NCI-H2196 treated with DMSO at 0.1 percent for 48 hours (cell line): ENCODE data around the gene NSD2.
"Not testable (repeated sequence)": the region's sequence is repeated elsewhere in the genome, so short reads cannot be mapped to it uniquely, and the experiment has no call there.

Experiments used
- DNase-seq: peaks from one replicate; lab custom pipeline; 2025; ENCODE audit not compliant: unreplicated experiment; lab: John Stamatoyannopoulos, UW

Gene NSD2

DNA sequence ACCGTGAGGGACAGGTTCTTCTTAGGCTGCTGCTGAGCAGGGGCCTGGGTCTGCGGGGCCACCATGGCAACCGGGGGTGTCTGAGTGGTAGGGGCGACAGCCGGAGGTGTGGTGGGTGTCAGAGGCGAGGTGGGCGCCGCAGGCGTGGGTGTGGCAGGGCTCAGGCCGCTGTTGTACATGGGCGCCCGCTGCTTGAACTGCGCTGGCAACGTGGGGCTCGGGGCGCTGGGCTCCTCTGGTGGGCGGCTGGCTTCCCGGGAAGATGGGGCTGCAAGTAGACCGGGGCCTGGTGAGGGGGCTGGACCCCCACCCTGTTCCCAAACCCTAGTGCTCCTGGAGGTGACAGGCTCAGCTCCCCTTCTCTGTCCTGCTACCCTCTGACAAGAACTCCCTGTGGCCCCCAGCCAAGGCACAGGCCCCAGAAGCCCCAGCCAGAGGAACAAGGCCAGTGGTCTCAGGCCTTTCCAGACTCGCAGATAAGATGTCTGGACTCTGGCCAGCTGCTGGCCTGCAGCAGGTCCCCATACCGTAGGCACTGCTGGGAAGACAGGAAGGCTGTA, 112.7 kb downstream of the NSD2 start:
- no peak for DNase-seq

- DNase-seq = no peak
These were observed 113.4 kb downstream of the NSD2 start for GRCh38 chr4:1984406-1985191.

GRCh38 chr4:1985294-1985693, 114.1 kb downstream of the NSD2 start:
- DNase-seq = no peak

DNA sequence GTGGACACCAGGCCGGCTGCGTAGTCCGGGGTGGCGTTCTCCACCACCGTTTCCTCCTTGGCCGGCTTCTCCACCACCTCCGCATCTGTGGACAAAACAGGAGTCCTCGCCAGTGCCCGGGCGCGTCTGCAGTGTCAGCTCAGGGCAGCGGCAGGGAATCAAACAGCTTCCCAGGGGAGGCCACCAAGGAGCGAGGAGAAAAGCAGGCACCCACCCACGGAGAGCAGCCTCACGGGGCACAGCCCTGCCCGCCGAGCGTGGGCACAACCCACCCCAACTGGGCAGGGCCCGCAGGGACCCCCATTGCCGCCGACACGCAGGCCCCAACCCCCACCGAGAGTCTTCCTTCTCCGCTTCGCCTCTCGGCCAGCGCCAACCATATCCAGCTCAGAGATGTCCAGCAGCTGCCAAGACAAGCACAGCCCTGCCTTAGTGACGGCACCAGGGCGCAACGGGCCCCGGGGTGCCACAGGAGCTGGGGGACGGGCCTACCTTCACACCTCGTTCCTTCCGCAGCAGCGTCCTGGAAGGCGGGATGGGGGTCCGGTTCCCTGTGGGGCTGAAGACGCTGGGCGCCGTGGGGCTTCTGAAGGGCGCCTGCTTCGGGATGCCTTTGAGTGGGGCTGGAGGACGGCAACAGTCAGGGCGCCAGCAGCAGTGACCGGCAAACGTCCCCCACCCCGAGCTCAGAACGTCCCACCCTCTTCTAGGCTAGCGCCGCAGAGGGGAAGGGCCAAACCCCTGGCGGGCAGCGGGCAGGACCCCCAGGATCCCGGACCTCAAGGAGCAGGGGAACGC, 114.8 kb downstream of the NSD2 start:
- no peak for DNase-seq

DNA sequence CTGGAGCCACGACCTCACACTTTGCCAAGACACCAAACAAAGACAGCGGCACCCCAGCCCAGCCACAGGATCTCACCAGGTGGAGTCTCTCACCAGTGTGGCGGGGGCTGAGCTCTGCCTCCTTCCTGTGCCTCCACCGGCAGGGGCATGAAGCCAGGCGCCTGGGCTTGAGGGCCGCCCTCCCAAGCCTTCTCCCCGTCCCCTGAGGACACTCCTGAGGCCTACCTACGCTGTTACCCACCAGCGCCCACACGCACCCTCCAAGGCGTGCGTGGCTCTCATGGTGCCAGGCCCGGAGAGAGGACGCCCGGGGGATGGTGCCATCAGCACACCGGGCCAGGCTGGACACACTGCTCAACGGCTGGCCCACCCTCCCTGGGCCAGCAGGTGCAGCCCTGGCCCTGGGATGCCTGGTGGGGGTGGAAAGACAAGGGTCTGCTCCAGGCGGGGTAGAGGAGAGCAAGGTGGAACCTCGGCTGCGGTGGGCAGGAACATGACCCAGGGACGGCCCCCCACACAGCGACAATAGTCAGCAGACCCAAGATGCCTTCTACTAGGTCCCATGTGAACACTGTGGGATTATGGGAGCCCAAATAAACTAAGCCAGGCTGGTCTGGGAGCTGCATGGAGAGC, 115.5 kb downstream of the NSD2 start:
- no peak for DNase-seq

DNA sequence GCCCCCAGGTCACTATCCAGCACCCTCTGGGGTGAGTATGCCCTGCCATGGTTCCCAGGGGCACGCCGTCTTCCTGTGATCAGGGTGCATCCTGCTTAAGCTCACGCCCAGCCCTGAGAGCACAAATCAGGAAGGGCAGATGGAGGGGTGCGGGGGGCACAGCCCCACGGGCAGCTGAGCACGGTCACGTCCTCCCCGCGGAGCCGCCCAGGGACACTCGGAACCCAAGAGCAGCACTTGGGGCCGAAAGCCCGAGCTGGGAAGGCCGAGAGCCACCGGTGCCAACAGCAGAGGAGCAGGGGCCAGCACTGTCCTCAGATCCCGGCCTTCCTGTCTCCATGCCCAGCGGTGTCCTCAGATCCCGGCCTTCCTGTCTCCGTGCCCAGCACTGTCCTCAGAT, 116.1 kb downstream of the NSD2 start:
- no peak for DNase-seq

GRCh38 chr4:1987721-1988326, 116.6 kb downstream of the NSD2 start:
- no peak for DNase-seq

- no peak for DNase-seq
These were observed 117.1 kb downstream of the NSD2 start for GRCh38 chr4:1988327-1988724.

DNA sequence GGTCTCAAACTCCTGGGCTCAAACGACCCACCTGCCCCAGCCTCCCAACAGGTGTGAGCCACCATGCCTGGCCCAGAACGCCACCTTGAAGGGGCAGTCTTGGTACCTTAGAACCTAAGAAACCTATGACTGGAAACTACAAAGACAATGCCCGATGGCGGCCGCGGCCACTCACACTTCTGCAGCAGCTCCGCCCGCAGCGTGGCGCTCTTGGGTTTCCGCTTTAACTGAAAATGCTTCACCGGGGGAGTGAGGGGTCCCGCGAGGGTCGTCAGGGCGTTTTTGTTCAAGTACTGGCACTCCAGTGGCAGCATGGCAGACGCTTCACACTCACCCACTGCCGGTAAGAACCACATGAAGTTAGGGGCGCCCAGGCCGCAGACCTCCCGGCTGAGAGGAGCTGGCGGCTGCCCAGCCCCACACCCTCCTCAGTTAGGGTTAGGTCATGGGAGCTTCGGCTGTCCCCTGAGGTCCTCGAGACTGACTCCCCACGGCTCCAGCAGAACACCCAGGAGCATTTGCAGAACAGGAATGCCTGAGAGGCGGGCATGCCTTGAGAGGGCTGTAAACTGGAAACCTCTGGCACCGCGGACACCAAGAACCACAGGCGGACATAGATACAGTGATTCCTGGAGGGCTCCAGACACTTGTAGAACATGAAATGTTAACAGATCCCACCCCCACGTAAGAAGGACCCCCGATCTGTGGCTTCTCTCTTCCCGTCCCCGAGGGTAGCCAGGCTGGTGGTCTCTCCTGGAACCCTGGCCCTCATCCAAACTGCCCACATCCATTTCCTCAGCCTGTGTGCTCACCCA, 118.5 kb downstream of the NSD2 start:
- DNase-seq = no peak

GRCh38 chr4:1990348-1990645, 119.1 kb downstream of the NSD2 start:
- DNase-seq = no peak

DNA sequence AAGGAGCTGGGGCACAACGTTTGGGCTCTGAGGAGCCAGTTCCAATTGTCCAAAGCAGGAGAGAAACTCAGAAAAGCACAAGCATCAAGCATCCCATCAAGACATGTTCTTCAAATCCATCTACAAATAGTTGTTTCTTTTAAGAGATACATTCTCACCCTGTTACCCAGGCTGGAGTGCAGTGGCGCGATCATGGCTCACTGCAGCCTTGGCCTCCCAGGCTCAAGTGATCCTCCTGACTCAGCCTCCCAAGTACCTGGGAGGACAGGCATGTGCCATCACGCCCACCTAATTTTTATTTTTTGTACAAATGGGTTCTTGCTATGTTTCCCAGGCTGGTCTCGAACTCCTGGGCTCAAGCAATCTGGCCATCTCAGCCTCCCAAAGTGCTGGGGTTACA, 119.5 kb downstream of the NSD2 start:
- no peak for DNase-seq

DNA sequence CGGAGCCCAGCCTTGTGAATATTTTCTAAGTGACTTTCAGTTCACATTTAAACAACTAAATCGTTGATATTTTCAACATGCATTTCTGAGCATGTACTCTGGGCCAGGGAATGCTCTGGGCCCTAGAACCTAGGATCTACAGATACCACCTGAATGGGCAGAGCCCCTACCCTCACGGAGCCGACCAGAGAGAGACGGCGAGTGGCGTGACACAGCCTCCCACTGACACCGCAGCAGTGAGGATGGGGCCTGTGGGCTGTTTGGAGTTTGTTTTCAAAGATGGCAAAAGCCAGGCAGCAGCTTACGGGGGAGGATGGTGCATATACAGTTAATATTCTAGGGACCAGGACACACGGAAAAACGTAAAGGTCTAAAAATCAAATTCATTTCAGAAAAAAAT, 119.9 kb downstream of the NSD2 start:
- DNase-seq = no peak

DNA sequence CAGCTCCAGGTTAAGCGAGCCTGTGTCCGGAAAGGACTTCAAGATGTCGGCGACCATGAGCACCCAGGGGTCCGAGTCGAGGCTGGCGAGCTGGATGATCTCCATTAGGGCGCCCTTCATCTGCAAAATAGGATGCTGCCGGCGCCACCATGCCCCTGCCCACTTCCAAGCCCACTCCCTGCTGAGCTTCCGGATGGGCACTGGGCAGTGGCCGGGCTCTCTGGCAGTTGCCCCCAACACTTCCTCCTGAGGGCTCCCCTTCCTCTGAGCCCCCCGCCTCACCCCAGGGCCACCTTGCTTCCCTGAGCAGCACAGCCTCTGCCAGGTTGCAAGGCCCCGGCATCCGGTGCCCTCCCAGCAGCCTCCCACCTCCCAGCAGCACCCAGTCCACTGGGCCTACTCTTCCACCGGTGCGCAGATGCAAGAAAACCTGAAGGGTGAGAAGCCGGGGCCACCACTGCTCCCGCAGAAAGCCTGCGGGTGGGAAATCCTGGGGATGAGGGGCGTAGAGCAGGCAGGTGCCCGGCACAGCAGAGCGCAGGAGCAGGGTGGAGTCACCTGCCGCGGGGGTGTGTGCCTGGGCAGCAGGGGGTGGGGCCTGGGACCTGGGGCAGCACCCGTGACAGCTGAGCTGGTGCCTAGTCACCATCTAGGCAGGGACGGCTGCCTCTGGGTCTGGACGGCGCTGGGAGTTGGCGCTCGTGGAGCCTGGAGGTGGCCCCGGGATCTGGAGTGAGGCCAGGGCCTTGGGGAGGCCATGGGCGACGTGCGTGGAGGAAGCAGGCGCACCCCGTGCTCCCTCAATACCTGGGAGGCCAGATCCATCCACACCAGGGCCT, 120.6 kb downstream of the NSD2 start:
- no peak for DNase-seq

DNA sequence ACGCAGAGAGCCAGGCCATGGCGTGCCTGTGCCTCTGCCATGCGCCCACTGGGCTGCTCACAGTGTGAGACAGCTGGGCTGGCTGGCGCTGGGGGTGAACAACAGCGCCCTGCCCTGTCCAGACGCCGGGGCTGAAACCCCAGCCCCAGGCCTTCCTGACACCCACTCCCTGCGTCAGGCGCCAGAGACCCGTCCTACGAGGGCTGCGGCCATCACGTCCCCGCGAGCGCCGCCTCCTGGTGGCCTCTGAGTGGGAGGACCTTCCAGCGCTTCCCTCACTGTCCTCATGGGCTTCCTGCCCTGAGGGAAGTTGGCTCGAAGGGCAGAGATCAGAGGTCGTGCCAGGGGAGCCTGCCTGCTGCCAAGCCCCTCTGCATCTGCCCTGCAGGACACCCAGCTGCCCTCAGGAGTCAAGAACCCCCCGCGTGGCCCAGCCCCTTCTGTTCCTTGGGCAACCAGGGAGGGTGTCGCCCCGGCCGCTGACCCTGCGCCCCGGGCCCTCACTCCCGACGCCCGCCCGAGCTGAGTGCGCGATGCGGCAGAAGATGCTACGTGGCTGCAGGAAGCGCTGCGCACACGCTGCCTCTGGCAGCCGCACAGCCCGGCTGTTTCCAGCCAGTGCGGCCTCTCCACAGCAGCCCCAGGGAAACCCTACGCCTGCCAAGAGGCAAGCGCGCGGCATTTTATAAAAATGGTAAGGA, 121.4 kb downstream of the NSD2 start:
- DNase-seq = no peak

DNA sequence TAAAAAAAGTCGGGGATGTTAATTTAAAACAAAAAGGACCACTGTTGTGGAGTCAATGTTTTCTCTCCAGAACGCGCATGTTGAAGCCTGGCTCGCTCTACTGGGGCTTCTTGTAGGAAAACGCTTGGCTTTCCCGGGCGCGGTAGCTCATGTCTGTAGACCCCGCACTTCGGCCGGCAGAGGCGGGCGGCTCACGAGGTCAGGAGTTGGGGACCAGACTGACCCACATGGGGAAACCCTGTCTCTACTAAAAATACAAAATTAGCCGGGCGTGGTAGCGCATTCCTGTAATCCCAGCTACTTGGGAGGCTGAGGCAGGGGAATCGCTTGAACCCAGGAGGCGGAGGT, 122.0 kb downstream of the NSD2 start:
- DNase-seq = no peak

DNA sequence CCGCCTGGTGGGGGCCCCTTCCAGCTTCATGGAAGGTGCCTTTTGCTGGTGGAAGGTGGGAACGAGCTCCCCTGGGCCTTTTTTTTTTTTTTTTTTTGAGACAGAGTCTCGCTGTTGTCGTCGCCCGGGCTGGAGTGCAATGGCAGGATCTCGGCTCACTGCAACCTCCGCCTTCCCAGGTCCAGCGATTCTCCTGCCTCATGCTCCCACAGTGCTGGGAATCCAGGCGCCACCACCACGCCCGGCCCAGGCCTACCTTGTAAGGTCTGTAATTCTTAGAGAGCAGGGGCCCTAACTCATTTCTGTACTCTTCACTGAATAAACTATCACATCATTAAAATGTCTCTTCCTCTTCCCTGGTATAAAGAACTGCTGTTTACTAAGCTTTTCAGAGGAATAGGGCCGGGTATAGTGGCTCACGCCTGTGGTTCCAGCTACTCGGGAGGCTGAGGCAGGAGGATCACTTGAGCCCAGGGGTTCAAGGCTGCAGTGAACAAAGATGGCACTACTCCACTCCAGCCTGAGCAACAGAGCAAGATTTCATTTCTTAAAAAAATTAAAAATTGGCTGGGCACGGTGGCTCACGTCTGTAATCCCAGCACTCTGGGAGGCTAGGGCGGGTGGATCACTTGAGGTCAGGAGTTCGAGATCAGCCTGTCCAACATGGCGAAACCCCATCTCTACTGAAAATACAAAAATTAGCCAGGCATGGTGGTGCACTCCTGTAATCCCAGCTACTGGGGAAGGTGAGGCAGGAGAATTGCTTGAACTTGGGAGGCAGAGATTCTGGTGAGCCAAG, 122.7 kb downstream of the NSD2 start:
- DNase-seq = not testable (repeated sequence)

DNA sequence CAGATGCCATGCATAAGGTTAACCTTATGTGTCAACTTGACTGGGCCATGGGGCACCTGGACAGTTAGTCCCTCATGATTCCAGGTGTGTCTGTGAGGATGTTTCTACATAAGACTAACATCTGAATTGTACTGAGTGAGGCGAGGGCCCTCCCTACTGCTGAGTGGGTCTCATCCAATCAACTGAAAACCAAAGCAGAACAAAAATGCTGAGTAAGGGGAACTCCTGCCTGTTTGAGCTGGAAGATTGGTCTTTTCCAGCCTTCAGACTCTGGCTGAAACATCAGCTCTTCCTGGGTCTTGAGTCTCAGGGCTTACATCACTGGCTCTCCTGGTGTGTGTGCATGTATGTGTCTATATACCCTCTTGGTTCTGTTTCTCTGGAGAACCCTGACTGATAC, 123.7 kb downstream of the NSD2 start:
- no peak for DNase-seq

- DNase-seq = no peak
These were observed 125.8 kb downstream of the NSD2 start for GRCh38 chr4:1996866-1997611.
